ENCODE data around the gene BMP3. TPM values are rescaled to one million over a fixed set of nuclear protein-coding genes. Genes with fewer than 3 reads are reported as not detected.

Gene BMP3
- polyA plus RNA-seq, 1 of the 3 experiments (the other 2 are of a cell fraction): 0.12 TPM

DNA sequence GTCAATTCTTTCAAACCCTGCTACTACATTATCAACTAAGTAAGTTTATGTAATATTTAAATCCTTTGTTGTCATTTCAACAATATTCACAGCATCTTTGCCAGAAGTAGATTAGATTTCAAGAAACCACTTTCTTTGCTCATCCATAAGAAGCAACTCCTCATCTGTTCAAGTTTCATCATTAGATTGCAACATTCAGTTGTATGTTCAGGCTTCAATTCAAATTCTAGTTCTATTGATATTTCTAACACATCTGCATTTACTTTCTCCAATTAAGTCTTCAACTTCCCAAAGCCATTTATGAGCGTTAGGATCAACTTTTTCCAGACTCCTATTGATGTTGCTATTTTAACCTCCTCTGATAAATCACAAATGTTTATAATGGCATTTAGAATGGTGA lies 66.1 kb downstream of the BMP3 start:
- DNase-seq: no peak
- H3K4me3 ChIP-seq (ENCODE audit: low read depth in 2 of 2, low read length in 1 of 2): no peak overlapping the region
- no peaks in the 10 kb centered on the region for H3F3A ChIP-seq (replicated peaks; ENCODE audit: insufficient read depth)
- WGBS (ENCODE audit: low lambda C conversion rate): 12% methylated on average over 1 of the region's 1 CpG
- POLR2A ChIA-PET: no interaction called here
- H2AFZ ChIP-seq (ENCODE audit: low read depth): no peak overlapping the region
- H3K4me2 ChIP-seq: no peak overlapping the region
- no peaks in the 10 kb centered on the region for H3K9me2 ChIP-seq
- H3K9ac ChIP-seq: no peak overlapping the region
- no peaks in the 10 kb centered on the region for H3K27me3 ChIP-seq (ENCODE audit: insufficient read depth)
- no peaks in the 10 kb centered on the region for H4K20me1 ChIP-seq (ENCODE audit: insufficient read depth)
- H3K4me1 ChIP-seq (ENCODE audit: control insufficient read depth in 1 of 2, insufficient read depth in 2 of 2, low read depth in 1 of 2, low read length in 1 of 2): no peaks in the 10 kb centered on the region
- CTCF ChIA-PET: no interaction called here
- no peaks in the 10 kb centered on the region for H3K36me3 ChIP-seq (replicated peaks in 1 of 2; ENCODE audit: control insufficient read depth in 1 of 2, insufficient read depth in 2 of 2, low read length in 1 of 2)
- no peak overlapping the region for H3K27ac ChIP-seq (ENCODE audit: low read depth in 2 of 2, low read length in 1 of 2)
- TF ChIP-seq EP300 (IDR thresholded peaks at IDR 0.05; ENCODE audit: borderline replicate concordance in 1 of 2, low read depth in 1 of 2, low read length in 1 of 2) (no peak), TEAD4 (IDR thresholded peaks at IDR 0.05; ENCODE audit: borderline replicate concordance, insufficient read depth) (no peak), YY1 (IDR thresholded peaks at IDR 0.05; ENCODE audit: low read depth) (no peak), CHD2 (IDR thresholded peaks at IDR 0.05; ENCODE audit: low read length, partially characterized antibody) (no peak), RXRA (IDR thresholded peaks at IDR 0.05; ENCODE audit: borderline replicate concordance, low read depth) (no peak), RFX5 (IDR thresholded peaks at IDR 0.05; ENCODE audit: low read length) (no peak), ELF1 (IDR thresholded peaks at IDR 0.05) (no peak), POLR2AphosphoS5 (IDR thresholded peaks at IDR 0.05; ENCODE audit: low read depth, low read length) (no peak)
- TF ChIP-seq, protein P1, sequence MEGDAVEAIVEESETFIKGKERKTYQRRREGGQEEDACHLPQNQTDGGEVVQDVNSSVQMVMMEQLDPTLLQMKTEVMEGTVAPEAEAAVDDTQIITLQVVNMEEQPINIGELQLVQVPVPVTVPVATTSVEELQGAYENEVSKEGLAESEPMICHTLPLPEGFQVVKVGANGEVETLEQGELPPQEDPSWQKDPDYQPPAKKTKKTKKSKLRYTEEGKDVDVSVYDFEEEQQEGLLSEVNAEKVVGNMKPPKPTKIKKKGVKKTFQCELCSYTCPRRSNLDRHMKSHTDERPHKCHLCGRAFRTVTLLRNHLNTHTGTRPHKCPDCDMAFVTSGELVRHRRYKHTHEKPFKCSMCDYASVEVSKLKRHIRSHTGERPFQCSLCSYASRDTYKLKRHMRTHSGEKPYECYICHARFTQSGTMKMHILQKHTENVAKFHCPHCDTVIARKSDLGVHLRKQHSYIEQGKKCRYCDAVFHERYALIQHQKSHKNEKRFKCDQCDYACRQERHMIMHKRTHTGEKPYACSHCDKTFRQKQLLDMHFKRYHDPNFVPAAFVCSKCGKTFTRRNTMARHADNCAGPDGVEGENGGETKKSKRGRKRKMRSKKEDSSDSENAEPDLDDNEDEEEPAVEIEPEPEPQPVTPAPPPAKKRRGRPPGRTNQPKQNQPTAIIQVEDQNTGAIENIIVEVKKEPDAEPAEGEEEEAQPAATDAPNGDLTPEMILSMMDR (IDR thresholded peaks at IDR 0.05): no peak
- H3K79me2 ChIP-seq (ENCODE audit: insufficient read depth): no peaks in the 10 kb centered on the region
- H3K9me3 ChIP-seq: no peaks in the 10 kb centered on the region

DNA sequence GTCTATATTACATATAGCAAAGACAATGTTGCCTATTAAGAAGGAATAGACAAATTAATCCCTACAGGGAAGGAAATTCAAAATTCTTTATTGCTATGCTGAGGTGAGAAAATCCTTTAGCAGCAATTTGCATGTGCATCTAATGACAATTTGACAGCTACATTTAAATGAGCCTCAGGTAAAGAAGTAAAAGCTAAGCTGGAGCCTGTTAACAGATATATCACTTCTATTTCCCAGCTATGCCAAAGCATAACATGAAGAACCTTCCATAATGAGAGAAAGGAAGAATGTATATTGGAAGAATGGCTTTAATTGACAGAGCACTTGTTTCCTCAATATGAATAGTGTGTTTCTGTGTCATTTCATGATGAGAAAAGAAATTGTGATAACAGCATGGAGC lies 71.6 kb downstream of the BMP3 start:
- Histone ChIP-seq H3K4me1 (ENCODE audit: control insufficient read depth in 1 of 2, insufficient read depth in 2 of 2, low read depth in 1 of 2, low read length in 1 of 2) (no peaks in the 10 kb centered on the region), H3K27ac (ENCODE audit: low read depth in 2 of 2, low read length in 1 of 2) (no peak overlapping the region), H2AFZ (ENCODE audit: low read depth) (no peak overlapping the region), H3K9me3 (no peaks in the 10 kb centered on the region), H4K20me1 (ENCODE audit: insufficient read depth) (no peaks in the 10 kb centered on the region), H3K79me2 (ENCODE audit: insufficient read depth) (no peaks in the 10 kb centered on the region), H3K4me3 (ENCODE audit: low read depth in 2 of 2, low read length in 1 of 2) (no peak overlapping the region), H3K36me3 (replicated peaks in 1 of 2; ENCODE audit: control insufficient read depth in 1 of 2, insufficient read depth in 2 of 2, low read length in 1 of 2) (no peaks in the 10 kb centered on the region), H3F3A (replicated peaks; ENCODE audit: insufficient read depth) (no peaks in the 10 kb centered on the region), H3K9me2 (no peaks in the 10 kb centered on the region), H3K9ac (no peak overlapping the region), H3K27me3 (ENCODE audit: insufficient read depth) (peaks cover 7% of the 10 kb centered on the region; the same call in 1 of the 2 replicates), H3K4me2 (no peak overlapping the region)
- CTCF ChIA-PET: interaction anchor here (1.1 kb wide), 1 partner anchor 33 kb away, joined by 4 read pairs; no protein-coding TSS in a partner anchor
- DNase-seq: no peak
- POLR2A ChIA-PET: no interaction called here
- TF ChIP-seq, protein P2, sequence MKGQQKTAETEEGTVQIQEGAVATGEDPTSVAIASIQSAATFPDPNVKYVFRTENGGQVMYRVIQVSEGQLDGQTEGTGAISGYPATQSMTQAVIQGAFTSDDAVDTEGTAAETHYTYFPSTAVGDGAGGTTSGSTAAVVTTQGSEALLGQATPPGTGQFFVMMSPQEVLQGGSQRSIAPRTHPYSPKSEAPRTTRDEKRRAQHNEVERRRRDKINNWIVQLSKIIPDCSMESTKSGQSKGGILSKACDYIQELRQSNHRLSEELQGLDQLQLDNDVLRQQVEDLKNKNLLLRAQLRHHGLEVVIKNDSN (IDR thresholded peaks at IDR 0.05; ENCODE audit: borderline replicate concordance, low read depth): no peak
- TF ChIP-seq CHD2 (IDR thresholded peaks at IDR 0.05; ENCODE audit: low read length, partially characterized antibody) (no peak), POLR2AphosphoS5 (IDR thresholded peaks at IDR 0.05; ENCODE audit: low read depth, low read length) (no peak), GATA2 (CRISPR knock-in tag; IDR thresholded peaks at IDR 0.05) (no peak), FOSL2 (IDR thresholded peaks at IDR 0.05; ENCODE audit: borderline replicate concordance, low read depth) (no peak), JUND (IDR thresholded peaks at IDR 0.05) (no peak), NRF1 (IDR thresholded peaks at IDR 0.05; ENCODE audit: low read depth, low read length) (no peak), EZH2phosphoT487 (IDR thresholded peaks at IDR 0.05; ENCODE audit: borderline replicate concordance, low read depth) (no peak), YY1 (IDR thresholded peaks at IDR 0.05; ENCODE audit: low read depth) (no peak), ELF1 (IDR thresholded peaks at IDR 0.05) (no peak), RCOR1 (IDR thresholded peaks at IDR 0.05; ENCODE audit: low read length) (no peak), NFIC (IDR thresholded peaks at IDR 0.05; ENCODE audit: borderline replicate concordance) (no peak), RFX5 (IDR thresholded peaks at IDR 0.05; ENCODE audit: low read length) (no peak)
- TF ChIP-seq, protein P3, sequence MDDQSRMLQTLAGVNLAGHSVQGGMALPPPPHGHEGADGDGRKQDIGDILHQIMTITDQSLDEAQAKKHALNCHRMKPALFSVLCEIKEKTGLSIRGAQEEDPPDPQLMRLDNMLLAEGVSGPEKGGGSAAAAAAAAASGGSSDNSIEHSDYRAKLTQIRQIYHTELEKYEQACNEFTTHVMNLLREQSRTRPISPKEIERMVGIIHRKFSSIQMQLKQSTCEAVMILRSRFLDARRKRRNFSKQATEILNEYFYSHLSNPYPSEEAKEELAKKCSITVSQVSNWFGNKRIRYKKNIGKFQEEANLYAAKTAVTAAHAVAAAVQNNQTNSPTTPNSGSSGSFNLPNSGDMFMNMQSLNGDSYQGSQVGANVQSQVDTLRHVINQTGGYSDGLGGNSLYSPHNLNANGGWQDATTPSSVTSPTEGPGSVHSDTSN (IDR thresholded peaks at IDR 0.05): no peak
- TF ChIP-seq, protein P4, sequence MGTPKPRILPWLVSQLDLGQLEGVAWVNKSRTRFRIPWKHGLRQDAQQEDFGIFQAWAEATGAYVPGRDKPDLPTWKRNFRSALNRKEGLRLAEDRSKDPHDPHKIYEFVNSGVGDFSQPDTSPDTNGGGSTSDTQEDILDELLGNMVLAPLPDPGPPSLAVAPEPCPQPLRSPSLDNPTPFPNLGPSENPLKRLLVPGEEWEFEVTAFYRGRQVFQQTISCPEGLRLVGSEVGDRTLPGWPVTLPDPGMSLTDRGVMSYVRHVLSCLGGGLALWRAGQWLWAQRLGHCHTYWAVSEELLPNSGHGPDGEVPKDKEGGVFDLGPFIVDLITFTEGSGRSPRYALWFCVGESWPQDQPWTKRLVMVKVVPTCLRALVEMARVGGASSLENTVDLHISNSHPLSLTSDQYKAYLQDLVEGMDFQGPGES (IDR thresholded peaks at IDR 0.05; ENCODE audit: low read depth, low read length): no peak
- TF ChIP-seq, protein P5, sequence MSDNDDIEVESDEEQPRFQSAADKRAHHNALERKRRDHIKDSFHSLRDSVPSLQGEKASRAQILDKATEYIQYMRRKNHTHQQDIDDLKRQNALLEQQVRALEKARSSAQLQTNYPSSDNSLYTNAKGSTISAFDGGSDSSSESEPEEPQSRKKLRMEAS (IDR thresholded peaks at IDR 0.05; ENCODE audit: low read depth): no peak
